Right ventricle myocardium superior (tissue), 1 donor: Measurements from ENCODE around the gene LRRC32. TPM values are rescaled to one million over a fixed set of nuclear protein-coding genes. Genes with fewer than 3 reads are reported as not detected.
"Not testable (repeated sequence)": the region's sequence is repeated elsewhere in the genome, so short reads cannot be mapped to it uniquely, and the experiment has no call there.

Experiments used
- ATAC-seq: fragments of 200-7000 bp; cut with Tn5 transposase; one replicate; pipeline ENCODE4 v1.9.1; 2020; ENCODE audit warnings: mild to moderate bottlenecking; ENCODE audit not compliant: poor library complexity
- DNase-seq: peaks from one replicate; pipeline ENCODE4 v3.0.0-alpha.2; 2020
- intact Hi-C: fragments of 100-400 bp; cut with DNase I; formaldehyde crosslinking; loops from one replicate; pipeline ENCODE4 v1.11.2; 2022
- total RNA-seq: library from RNA; stranded (reverse); fragmentation: NEBNext Ultra II Directional; extraction: Animal tissue kit (Norgen Biotek cat#: 25700); gene quantifications from one replicate; pipeline ENCODE4 v1.2.1, GENCODE V29; 2021
- donor health status: DM: no; HTN: yes; CAD: no; lungs with severe emphysema.

Gene LRRC32
- total RNA-seq, 1 donor from 2014 or later, result 30.3 TPM

DNA sequence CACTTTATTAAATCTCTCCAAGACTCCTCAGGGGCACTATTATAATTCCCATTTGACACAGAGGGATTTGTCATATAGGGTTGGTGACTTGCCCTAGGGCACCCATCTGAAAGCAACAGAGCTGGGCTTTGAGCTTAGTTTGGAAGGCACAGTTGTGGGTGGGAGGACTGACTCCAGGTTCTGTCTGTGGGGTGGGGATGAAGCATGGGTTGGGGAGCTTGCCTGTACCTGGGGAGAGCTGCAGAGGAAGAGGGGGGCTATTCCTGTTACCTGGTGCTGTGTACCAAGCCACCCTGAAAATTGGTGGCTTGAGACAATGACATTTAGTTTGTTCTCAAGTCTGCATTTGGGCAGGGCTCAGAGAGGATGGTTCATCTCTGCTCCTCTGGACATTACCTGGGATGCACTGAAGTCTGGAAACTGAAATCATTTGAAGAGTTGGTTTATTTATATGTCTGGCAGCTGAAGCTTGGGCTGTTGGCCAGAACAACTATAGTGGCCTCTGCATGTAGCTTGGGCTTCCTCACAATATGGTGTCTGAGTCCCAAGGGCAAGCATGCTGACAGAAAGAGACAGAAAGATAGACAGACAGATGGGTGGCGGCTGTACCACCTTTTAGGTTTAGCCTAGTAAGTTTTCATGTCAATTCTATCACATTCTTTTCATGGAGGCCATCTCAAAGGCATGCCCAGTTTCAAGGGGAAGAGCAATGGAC lies 44.9 kb downstream of the LRRC32 start:
- ATAC-seq (no peak), DNase-seq (no peak)
- intact Hi-C loops, result no loop called here

DNA sequence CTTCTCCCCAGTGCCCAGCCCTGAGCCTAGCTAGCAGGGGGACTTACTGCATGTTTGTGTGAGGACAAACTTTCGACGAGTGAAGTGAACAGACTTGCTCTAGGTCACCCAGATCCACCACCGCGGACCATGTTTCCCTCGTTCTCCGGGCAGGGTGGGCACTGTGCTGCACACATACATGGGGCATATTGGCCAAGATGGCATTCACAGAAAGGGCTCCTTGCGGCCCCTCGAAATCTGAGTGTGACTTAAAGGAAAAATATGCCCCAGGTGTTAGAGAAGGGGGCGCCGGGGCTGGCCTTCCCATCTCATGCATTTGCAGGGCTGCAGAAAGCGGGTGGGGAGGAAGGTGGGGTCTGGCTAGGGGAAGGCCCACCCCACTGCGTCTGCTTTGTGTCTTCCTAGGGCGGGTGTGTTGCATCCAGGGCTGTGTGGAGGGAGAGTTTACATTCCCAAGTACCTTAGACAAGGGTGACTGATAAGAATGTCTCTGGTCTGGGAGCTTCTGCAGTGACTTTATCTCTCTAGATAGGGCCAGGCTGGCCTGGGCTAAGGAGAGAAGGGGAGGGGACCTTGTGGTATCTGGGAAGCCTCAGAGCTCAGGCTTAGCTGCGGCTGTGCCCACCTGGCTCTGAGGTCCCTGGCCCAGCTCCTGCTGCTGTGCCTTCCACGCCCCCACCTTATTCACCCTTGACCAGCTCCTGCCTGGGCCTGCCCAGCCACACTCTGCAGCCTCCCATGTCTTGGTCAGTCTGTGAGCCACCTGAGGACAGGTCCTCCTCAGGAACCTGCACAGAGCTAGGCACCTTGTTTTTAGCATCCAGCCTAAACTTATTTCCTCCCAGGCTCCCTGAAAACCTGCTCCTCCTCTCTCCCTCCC lies 45.8 kb downstream of the LRRC32 start:
- ATAC-seq (no peak), DNase-seq (no peak)
- intact Hi-C loops, result no loop called here

DNA sequence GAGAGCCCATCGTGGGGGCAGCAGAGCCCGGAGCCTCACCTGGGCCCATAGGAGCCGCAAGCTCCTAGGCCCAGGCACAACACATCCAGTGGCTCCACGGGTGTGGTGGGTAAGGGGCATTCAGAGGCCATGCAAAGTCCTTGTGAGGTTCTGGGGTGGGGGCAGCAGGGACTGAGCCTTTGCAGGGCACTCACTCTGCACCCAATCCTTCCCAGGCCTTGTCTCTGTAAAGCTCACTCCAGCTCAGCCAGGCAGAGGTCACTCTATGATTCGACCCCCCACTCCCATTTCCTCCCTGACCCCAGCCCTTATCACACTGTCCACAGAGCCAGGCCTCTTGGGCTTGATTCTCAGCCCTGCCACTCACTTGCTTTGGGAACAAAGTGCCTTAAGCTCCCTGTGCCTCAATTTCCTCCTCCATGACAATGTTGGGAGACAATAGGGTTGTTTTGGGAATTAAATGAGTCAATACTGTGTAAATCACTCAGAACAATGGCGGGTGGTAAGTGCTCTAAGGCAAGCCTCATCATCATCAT lies 46.6 kb downstream of the LRRC32 start:
- DNase-seq, result no peak
- no peak for ATAC-seq
- intact Hi-C loops, result no loop called here

DNA sequence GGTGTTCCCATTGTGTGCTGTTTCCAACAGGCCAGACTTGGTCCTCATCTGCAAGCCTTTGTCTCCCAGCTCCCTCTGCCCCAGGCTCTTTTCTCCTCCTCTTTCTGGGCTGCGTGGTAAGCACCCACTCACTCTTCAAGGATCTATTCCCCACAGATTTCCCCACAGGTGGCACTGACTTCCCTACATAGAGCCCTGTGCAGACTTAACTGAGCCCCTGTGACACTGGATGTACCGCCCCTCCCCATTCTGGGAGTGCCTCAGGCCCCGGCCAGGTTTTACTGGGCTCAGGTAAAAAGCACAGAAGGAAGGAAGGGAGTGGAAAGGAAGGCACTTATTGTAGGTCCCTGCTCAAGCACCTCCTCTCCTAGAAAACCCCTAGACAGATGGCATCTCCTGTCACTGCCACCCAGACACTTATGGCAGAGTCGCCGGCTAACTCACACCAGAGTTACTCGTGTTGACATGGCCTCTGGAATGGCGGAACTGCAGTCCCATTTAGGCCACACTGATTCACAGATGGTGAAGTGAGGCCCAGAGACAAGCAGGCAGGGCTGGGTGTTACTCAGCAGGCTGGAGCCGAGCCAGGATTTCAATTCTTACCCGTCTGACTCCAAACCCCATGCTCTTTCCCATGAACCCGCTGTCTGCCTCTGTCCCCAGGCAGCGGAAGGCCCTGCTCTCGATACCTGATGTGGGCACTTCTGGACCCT lies 47.2 kb downstream of the LRRC32 start:
- DNase-seq (no peak), ATAC-seq (no peak)
- intact Hi-C loops, result no loop called here

DNA sequence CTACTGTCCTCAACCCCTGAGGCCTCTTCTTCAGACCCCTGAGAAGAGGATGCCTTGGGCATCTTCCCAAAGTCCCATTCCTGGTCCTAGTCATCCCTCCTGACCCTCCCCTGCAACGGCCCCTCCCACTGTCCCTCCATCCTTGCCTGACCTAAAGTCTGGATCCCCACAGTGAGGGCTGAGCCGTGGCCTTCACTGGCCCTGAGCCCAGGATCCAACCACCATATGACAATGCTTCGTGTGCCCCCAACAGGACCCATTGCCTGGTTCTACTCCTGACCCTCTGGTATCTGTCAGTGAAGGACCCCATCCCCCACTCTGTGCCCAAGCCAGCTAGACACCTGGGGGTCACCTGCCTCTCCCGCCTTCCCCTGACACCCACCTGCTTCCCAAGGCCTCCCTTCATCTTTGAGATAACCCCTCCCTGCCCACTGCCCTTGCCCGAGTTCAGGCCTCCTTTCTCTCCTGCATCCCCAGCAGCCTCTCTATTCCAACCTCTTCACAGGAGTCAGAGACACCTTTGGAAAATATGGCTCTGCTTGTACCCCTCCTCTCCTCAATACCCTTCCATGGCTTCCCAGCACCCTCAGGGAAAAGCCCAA lies 48.0 kb downstream of the LRRC32 start:
- intact Hi-C loops, result no loop called here
- DNase-seq (no peak), ATAC-seq (no peak)

DNA sequence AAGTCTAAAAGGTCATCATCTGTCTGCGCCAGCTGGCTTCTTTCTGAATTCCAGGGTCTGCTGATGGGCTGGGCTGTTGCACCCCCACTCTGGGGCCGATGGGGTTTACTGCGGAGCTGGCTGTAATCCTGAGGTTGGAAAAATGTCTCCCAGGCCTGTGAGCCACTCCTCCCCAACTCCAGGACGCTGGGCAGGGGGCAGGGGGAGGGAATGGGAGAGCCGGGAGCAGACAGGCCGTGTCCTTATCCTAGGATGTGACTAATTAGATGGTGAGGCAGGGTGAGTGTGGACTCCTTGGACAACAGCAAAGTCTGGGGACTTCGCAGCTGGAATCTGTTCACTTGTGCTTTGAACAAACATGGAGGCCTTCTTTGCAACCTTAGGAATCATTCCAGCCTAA lies 48.7 kb downstream of the LRRC32 start:
- intact Hi-C loops, result no loop called here
- DNase-seq (no peak), ATAC-seq (peak; percentile 23)

DNA sequence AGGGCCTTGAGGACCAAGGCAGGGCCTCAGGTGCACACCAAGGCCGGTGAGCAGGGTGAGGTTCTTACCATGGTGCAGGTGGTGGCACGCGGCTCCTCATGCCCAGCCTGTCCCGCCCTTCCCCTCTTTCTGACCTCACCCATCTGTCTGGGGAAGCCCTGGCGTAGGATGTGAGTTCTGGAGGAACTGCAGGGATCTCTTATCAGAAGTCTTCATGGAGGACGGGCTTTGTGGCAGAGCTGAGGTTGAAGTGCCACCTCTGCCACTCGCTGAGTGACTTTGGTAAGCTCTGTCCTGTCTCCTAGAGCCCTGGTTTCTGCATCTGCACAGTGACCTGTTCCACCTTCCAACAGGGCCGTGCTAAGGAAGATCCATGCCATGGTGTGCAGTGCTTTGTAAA lies 49.1 kb downstream of the LRRC32 start:
- ATAC-seq, result no peak
- no peak for DNase-seq
- intact Hi-C loops, result no loop called here

DNA sequence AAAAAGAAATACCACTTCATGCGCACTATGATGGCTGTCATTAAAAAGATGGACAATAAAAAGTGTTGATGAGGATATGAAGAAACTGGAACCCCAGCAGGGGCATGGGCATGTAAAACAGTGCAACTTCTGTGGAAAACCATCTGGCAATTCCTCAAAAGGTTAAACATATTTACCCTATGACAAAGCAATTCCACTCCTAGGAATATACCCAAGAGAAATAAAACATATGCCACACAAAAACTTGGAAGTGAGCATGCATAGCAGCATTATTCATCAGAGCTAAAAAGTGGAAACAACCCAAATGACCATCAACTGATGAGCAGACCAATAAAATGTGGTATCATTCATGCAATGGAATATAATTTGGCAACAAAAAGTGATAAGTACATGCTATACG lies 50.1 kb downstream of the LRRC32 start:
- ATAC-seq, result no peak
- intact Hi-C loops, result no loop called here
- DNase-seq, result no peak

DNA sequence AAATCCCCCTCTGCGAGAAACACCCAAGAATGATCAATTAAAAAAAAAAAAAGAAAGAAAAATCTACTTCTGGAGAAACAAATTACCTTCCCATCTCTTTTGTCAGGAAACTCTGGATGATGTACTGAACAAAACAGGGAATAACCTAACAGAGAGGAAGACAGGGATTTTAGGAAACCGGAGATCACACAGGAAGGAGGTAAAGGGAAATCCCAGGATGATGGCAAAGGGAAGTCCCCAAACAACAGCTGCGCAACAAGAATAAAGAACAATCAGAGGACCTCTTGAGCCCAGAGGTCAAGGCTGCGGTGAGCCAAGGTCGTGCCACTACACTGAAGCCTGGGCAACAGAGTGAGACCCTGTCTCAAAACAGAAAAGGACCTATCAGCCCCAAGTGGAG lies 50.7 kb downstream of the LRRC32 start:
- DNase-seq, intact Hi-C loops, ATAC-seq: not testable (repeated sequence)

DNA sequence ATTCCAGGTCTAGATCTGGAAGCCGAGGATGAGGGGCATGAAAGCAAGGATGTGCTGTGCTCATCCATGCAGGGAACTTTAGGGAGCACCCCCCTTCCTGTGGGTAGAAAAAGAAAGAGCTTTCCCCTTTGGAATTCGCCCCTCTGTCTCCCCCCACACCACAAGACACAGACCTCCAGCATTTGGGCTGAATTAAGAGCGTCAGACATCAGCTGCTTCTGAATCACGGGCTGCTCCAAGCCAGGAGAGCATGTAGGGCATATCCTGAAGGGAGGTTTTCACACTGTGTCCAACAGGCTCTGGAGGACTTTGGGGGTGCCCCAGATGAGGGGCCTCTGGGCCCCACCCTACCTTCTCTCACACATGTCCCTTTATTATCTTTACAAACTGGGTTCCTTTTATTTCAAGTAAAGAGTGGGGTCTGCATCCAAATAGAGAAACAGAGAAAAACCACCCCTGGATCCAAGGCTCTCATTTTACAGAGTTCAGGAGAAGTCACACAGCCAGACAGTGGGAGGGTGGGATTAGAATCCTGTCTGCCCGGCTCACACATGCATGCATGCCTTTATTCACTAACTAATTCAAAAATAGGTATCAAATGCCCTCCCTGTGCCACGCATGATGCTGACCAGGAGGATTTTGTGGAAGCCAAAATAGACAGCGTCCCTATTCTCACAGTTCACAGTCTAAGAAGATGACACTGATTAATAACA lies 52.8 kb downstream of the LRRC32 start:
- DNase-seq (no peak), ATAC-seq (no peak)
- intact Hi-C loops, result no loop called here

DNA sequence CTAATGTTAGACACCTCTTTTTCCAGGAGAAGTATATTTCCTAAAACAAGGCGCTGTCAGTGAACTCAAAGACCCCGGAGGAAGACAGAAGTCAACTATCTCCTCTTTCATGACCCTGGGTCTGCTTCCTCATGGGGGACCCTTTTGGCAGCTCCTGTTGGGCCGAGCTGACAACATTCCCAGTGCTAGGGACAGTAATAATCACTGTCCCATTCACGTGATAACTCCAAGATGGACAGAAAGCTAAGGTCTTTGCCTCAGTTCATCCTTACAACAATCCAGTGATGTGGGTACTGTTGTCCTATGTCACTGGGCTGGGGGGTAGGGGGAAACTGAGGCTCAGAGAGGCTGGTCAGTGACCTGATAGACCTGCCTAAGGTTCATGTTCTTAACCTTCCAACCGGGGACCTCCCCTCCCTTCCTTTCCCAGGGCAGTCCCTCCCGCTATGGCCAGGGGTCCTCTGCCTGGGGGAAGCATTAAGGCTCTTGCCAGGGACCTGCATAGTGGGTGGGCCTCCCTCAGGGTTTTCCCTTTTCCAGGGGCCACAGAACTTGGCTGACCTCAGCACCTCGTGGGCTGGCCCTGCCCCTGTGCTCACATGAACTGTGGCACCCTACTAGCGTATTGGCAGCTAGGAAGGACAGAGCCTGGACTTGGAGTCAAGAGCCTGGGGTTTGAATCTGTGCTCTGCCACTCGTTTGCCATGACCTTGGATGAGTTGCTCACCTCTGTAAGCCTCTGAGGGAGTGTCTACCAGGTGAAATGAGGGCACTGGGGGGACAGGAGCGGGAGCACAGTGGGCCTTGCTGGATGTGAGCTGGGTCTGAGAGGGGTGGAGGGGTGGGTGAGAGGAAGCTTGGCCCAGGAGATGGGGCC lies 53.6 kb downstream of the LRRC32 start:
- intact Hi-C loops, result no loop called here
- DNase-seq (no peak), ATAC-seq (no peak)

DNA sequence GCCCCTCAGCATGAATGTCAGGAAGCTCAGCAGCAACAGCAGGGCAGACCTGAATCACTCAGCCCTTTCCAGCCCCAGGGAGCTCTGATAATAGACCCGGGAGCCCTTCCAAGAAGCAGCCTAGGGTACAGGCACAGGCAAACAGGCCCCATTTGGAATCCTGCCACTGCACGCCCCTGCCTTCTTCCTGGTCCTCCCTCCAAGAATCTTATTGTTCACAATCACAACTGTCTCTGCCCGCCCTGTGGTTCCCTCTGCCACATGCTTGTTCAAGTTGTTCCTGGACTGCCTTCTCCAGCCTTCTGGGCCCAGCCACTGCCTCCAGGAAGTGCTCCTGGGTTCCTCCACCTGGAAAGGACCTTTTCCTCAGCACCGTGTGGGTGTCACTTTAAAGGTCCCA lies 54.6 kb downstream of the LRRC32 start:
- peak; percentile 81 for DNase-seq
- ATAC-seq, result peak; percentile 80
- intact Hi-C loops, result no loop called here

DNA sequence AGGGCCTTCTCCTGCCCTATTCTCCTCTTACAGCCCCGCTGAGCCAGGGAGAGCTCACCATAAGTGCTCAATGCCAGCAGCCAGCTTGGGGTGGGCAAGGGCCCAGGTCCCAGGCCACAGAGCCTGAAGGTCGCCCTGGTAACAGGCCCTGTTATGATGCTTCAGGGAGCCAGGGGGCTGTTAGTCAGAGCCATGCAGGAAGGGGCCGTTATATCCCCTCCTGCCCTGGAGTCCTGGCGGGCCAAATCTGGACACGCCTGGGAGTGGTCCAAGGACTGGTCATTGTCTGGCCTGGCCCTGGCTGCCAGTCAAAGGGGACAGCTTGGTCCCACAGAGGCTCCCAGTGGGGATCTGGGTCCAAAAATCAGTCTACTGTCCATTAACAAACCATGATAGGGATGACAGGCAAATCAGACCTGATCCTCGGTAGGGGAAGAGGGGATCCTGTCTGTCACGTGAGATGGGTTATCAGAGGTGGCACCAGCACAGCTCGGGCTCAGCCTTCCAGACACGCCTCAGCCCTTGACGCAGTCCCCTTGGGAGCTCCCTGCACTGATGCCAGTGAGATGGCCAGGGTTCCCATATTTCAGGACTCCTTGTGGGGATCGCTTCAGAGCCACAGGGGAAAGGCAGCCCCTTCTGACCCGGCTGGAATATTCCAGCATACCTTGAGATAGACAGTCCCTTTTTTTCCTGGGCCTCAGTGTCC lies 55.9 kb downstream of the LRRC32 start:
- intact Hi-C loops, result no loop called here
- ATAC-seq, result peak; percentile 50
- peak; percentile 80 for DNase-seq

DNA sequence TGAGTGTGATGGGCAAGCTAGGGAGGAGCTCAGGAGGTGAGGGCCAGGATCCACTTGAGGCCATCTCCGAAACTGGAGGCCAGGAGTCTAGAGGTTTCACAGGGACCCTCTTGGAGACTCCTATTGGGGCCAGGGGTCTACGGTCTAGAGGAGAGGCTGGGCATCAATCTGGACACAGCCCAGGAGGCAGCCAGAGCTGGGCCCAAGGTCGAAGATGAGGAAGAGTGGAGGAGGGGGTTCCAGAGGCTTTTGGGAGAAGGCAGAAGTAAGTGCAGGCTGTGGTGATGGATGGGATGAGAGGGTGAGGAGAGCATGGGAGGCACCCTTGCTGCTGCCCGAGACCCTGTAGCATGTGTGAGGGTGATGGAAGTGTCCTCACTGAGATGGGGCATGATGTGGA lies 56.6 kb downstream of the LRRC32 start:
- intact Hi-C loops, result no loop called here
- ATAC-seq (no peak), DNase-seq (no peak)

DNA sequence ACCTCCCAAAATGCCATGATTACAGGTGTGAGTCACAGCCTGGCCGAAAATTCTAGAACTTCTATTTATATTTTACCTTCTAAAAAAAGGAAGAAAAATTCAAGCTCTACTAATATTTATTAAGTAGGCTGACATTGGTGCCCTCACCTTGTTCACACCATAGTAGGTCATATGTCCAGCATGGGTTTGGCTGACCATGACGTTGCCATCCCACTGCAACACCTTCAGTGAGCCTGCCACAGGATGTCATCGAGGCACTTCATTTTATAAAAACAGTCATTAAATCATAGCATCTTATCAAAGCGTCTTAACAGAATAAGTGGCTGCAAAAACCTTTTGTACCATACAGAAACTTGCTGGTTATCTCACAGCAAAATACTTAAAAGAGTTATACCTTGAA lies 58.3 kb downstream of the LRRC32 start:
- ATAC-seq (no peak), DNase-seq (no peak)
- intact Hi-C loops, result no loop called here

DNA sequence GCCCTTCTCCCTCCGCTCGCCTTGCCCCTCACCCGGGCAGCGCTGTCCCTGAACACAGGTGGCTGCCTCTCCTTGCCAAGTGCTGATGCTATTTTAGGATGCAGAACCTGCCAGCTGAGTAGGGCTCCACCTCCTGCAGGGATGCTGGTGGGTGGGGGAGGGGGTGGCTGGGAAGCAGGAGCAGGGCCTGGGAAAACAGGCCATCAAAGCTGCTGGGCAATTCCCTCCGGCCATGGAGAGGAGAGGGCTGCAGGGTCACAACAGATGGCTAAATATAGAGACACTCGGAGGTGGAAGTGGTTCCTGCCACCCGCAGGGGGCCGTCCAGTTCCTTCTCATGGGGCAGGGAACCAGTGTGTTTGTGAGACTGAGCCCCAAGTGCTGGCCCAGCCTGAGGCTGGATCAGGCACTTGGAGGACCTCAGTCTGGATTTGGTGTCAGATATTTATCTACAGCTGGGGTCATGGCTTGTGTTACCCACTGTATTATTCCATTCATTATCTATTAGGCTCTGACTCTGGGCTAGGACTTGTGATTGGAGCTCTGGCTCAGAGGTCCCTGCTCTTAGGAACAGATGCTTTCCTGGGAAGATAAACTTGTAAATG lies 59.6 kb downstream of the LRRC32 start:
- peak; percentile 78 for ATAC-seq
- intact Hi-C loops, result no loop called here
- DNase-seq, result peak; percentile 58
